Measurements from ENCODE around the gene ADARB2.
A peak's percentile ranks its signal among the peaks of the same experiment; 100 is the strongest.
"Not testable (repeated sequence)": the region's sequence is repeated elsewhere in the genome, so short reads cannot be mapped to it uniquely, and the experiment has no call there.

The ADARB2 gene

GRCh38 chr10:1328161-1328823 is 409.0 kb downstream of the ADARB2 start:
- DNase-seq = no peak

DNA sequence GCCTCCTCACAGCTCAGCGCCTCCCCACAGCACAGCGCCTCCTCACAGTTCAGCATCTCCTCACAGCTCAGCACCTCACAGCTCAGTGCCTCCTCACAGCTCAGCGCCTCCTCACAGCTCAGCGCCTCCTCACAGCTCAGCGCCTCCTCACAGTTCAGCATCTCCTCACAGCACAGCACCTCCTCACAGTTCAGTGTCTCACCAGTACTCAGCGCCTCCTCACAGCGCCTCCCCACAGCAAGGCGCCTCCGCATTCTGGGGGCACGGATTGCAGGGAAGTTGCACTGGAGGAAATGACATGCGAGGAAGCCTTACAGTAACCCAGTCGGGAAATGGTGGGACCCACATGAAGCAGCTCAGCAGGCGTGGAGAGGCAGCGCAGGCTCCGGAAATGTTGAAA is 409.6 kb downstream of the ADARB2 start:
- DNase-seq = no peak

GRCh38 chr10:1326514-1326913 is 410.8 kb downstream of the ADARB2 start:
- DNase-seq = not testable (repeated sequence)

DNA sequence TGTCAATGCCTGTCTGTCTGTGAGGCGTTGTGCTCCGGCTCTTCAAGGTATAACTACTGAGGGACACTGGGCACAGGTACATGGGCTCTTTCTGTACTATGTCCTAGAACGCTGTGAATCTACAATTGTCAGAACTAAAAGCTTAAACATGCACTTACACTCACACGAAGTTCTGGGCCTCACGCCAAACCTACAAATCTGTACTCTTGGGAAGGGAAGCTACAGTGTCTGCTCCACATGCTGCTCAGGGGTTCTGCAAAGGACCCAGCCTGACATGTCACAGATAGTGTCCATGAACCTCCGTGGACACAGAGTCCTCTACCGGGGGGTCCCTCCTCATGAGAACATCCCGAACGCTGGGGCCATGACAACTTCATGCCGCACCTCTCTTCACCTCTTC is 412.4 kb downstream of the ADARB2 start:
- no peak for DNase-seq

DNA sequence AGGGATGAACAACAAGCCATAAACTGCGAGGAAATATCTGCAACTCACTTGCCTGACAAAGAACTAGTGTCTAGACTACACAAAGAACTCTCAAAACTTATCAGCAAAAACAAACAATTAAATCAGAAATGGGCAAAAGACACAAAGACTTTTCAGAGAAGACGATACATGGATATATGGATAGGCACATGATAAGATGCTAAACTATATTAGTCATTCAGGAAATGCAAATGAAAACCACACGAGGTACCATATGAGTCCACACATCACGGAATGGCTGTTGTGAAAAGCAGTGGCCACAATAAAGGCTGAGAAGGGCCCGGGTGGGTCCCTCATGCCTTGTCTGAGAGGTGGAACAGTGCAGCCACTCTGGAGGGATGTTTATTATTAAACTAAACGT is 413.4 kb downstream of the ADARB2 start:
- DNase-seq = peak; percentile 69

DNA sequence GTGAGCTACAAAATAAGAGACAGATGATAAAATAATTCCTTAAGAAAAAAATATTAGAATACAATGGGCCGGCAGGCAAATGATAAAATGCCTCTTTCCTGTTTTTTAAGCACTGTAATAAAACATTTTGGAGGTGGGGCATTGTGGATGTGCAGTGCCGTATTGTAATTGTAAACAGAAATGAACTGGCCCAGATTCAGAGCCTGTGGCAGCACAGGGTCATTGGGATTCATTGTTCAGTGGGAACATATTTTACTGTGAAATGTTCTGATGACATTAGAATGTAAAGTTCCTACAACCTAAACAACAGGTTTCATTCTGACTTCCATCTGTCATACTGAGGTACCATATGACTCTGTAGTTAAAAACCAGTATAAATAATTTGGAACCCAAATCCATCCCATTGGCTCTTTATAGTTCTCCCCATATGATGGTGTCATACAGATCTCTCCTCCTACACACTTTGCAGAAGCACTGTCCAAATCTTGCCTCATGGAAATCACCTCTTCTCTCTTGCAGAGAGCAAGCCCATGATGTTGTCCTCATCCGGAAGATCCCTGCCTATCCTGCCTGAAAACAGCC is 416.5 kb downstream of the ADARB2 start:
- DNase-seq = peak; percentile 41

GRCh38 chr10:1316809-1317143 is 420.5 kb downstream of the ADARB2 start:
- no peak for DNase-seq

- no peak for DNase-seq
Measured at GRCh38 chr10:1316121-1316808, 421.1 kb downstream of the ADARB2 start.

DNA sequence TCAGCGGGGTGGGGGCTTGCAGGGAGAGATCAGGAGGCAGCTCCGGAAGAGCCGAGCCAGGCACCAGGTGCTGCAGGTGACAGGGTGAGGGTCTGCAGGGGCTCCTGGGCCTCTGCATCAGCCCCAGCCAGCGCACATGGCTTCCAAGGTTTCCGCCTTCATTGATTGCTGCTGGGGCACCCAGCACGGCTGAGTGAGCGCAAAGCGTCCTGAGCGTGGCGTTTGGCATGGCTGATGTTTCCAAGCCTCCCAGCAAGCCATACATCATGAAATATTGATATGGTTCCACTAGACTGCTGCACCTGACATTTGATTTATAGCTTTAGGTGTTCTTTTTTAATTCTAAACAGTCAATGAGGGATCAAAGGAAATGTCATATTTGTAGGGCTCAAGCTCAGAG is 422.1 kb downstream of the ADARB2 start:
- no peak for DNase-seq

DNA sequence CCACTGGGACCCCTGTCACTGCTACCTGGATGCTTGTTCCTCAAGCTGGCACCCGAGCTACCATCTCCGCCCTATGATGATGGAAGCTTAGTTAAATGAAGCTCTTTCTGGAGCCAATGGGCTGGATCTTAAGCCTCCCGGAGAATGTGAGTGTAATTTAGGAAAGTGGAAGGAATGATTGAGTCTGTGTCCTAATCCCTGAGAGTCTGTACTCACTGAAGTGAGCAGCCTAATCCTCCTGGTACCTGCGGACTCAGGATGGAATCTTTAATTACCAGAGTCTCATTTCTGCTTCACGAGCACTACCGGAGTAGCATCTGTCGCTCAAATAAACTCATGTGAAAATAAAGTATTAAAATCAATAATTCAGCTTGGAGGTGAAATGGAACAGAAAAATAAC is 425.6 kb downstream of the ADARB2 start:
- no peak for DNase-seq

DNA sequence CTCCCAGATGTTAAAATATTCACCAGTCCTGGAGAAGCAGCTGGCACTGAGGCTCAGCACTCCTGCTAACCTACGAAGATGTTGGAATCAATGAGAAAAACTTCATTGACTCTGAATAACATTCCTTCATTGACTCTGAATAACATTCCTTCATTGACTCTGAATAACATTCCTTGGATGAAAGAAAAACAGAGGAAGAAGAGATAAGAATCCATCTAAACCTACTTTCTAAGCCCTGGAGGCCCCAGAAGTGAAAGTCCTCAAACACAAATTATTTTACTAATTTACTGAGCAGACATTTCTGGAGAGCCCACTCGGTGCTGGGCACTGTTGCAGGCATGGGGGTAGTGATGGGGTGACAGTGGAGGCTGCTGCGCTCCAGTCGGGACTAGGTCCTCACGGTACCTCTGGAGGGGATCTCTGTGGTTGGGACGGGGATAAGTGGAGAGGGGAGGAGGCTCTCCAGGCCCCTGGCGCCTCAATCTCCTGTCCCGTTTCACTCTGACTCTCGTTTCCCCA is 427.0 kb downstream of the ADARB2 start:
- no peak for DNase-seq

DNA sequence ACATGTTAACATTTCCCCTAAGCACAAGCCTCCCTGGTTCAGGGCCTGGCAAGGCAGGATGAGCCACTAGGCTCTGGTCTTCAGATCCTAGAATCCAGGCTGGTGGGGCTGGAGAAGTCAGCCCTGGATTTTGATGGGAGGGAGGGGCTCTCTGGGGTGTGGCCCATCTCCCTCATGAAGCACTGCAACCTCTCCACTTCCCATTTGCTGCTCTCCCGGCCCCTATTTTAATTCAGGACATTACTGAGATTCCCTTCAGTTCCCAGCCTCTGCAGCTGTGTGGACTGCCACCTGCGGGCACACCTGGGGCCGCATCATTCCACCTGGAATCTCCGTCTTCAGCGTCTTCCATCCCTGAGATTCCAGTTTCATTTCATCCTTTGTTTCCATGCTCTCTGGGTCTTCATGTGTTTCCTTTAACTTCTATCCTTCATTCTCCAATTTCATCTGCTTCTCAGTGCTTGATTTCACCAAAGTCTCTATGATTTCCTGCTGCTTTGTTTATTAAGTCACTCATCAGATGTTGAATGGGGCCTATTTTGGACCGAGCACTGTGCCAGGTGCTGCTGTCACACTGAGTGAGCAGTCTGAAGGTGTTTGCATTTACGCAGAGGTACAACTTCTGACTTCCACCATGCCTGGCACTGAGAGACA is 427.6 kb downstream of the ADARB2 start:
- DNase-seq = no peak

- DNase-seq = no peak
Measured at GRCh38 chr10:1308962-1309616, 428.2 kb downstream of the ADARB2 start.

GRCh38 chr10:1308173-1308961 is 429.0 kb downstream of the ADARB2 start:
- no peak for DNase-seq

GRCh38 chr10:1301143-1301542 is 436.2 kb downstream of the ADARB2 start:
- DNase-seq = no peak

DNA sequence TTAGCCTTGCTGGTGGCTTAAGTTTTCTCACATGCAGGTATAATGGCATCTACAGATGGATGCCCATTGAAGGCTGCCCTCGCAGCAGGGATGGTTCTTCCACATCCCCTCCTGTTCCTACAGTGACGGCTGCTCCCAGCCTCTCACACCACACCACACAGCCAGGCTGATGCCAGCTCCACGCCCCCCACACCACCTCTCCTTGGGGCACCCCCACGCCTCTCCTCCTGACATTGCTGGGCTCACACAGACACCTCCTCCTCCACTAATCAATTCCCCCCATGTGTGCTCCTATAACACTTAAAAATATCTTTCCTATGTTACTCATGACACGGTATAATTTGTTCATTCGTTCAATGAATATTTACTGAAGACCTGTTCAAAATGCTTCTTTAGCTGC is 437.1 kb downstream of the ADARB2 start:
- DNase-seq = no peak

GRCh38 chr10:1299041-1299726 is 438.1 kb downstream of the ADARB2 start:
- DNase-seq = no peak

- DNase-seq = no peak
Measured at GRCh38 chr10:1297566-1298301, 439.6 kb downstream of the ADARB2 start.

GRCh38 chr10:1295756-1296480 is 441.4 kb downstream of the ADARB2 start:
- DNase-seq = no peak

DNA sequence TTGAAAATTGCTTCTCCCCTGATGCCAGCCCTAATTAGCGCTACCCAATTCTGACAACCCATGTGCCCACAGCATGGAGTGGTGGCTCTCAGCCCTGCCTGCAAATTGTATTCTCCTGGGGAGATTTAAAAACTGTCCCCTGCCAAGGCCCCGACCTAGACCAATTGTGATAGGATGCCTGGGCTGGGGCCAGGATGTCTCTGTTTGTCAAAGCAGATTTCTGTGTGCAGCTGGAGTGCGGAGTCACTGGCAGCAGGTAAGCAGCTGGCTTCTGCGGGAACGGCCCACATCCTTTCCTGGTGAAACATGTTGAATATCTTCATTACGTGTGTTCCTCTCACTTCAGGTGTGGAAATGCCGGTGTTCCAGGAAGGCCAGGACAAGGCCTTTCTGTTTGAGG is 442.6 kb downstream of the ADARB2 start:
- DNase-seq = no peak
